ENCODE measurements around the gene AP1G1.

DNA sequence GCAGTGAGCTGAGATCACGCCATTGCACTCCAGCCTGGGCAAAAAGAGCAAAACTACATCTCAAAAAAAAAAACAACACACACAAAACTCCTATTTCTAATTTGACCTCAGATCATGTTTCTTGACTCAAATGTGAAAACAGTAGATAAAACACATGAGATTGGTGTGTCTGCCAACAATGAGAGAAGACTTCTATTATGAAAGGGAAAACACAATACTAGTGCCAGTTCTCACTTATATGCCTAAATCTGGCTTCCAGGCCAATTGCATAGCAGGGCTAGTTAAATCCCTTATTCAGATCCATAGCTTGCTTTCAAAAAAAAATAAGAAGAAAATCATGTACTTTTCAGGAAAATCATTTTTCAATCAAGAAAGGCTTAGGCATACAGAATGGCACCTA lies 39.4 kb downstream of the AP1G1 start:
- TF ChIP-seq, protein P1, sequence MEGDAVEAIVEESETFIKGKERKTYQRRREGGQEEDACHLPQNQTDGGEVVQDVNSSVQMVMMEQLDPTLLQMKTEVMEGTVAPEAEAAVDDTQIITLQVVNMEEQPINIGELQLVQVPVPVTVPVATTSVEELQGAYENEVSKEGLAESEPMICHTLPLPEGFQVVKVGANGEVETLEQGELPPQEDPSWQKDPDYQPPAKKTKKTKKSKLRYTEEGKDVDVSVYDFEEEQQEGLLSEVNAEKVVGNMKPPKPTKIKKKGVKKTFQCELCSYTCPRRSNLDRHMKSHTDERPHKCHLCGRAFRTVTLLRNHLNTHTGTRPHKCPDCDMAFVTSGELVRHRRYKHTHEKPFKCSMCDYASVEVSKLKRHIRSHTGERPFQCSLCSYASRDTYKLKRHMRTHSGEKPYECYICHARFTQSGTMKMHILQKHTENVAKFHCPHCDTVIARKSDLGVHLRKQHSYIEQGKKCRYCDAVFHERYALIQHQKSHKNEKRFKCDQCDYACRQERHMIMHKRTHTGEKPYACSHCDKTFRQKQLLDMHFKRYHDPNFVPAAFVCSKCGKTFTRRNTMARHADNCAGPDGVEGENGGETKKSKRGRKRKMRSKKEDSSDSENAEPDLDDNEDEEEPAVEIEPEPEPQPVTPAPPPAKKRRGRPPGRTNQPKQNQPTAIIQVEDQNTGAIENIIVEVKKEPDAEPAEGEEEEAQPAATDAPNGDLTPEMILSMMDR (conservative IDR thresholded peaks at IDR 0.05 in 1 of 2, IDR thresholded peaks at IDR 0.05 in 1 of 2; ENCODE audit: extremely low read depth in 1 of 2, insufficient read depth in 1 of 2, low read depth in 1 of 2, low read length in 2 of 2), result no peak
- no peak for TF ChIP-seq EZH2 (IDR thresholded peaks at IDR 0.05; ENCODE audit: borderline replicate concordance, low read length)
